Stimulated activated CD8-positive, alpha-beta memory T cell treated with anti-CD3 and anti-CD28 coated beads, Interleukin-12 subunit alpha, Interleukin-12 subunit beta, amount 100 ng/mL, for 24 hours (primary cell): ENCODE results near the gene MARK3.
"Not testable (repeated sequence)": the region's sequence is repeated elsewhere in the genome, so short reads cannot be mapped to it uniquely, and the experiment has no call there.

ENCODE experiments used
- DNase-seq: peaks from one replicate; pipeline ENCODE4 v3.0.0-alpha.2; 2020; ENCODE audit errors: extremely low read depth

Gene MARK3

GRCh38 chr14:103512180-103512579, 127.0 kb downstream of the MARK3 start:
- DNase-seq, result not testable (repeated sequence)

GRCh38 chr14:103512701-103513611, 127.7 kb downstream of the MARK3 start:
- no peak for DNase-seq

GRCh38 chr14:103514596-103515421, 129.6 kb downstream of the MARK3 start:
- no peak for DNase-seq

GRCh38 chr14:103516426-103517173, 131.4 kb downstream of the MARK3 start:
- no peak for DNase-seq

- no peak for DNase-seq
These were observed 132.0 kb downstream of the MARK3 start for GRCh38 chr14:103517174-103517566.

- DNase-seq, result no peak
These were observed 132.7 kb downstream of the MARK3 start for GRCh38 chr14:103517721-103518421.

GRCh38 chr14:103518422-103519042, 133.3 kb downstream of the MARK3 start:
- DNase-seq, result no peak

GRCh38 chr14:103519043-103519836, 134.0 kb downstream of the MARK3 start:
- no peak for DNase-seq

GRCh38 chr14:103519837-103520212, 134.6 kb downstream of the MARK3 start:
- DNase-seq, result no peak

GRCh38 chr14:103520269-103520656, 135.0 kb downstream of the MARK3 start:
- DNase-seq, result no peak

GRCh38 chr14:103520657-103521437, 135.6 kb downstream of the MARK3 start:
- no peak for DNase-seq

GRCh38 chr14:103521438-103521950, 136.3 kb downstream of the MARK3 start:
- DNase-seq, result no peak

GRCh38 chr14:103521951-103522563, 136.8 kb downstream of the MARK3 start:
- no peak for DNase-seq

GRCh38 chr14:103522649-103523574, 137.7 kb downstream of the MARK3 start, which contains the start of gene CKB:
TSS of gene CKB (minus strand) at chr14:103522830. CDS start at chr14:103522493, 337 bp downstream.
- no peak for DNase-seq

GRCh38 chr14:103523575-103523954, 138.3 kb downstream of the MARK3 start:
- no peak for DNase-seq

GRCh38 chr14:103524002-103524935, 139.1 kb downstream of the MARK3 start:
- DNase-seq, result no peak
